GM08714 (cell line): ENCODE data around the gene RHO.

ENCODE experiments used
- H3K4me3 ChIP-seq: fragments of 200-500 bp; sonication (Bioruptor generic); 2 replicates; pipeline ENCODE4 v1.5.1; 2014; ENCODE audit warnings: mild to moderate bottlenecking, low read length, inconsistent platforms
- ZNF274 ChIP-seq: IDR thresholded peaks from 2 replicates; pipeline ENCODE4 v1.6.1; 2012; ENCODE audit warnings: mild to moderate bottlenecking, low read depth, low read length

RHO gene

DNA sequence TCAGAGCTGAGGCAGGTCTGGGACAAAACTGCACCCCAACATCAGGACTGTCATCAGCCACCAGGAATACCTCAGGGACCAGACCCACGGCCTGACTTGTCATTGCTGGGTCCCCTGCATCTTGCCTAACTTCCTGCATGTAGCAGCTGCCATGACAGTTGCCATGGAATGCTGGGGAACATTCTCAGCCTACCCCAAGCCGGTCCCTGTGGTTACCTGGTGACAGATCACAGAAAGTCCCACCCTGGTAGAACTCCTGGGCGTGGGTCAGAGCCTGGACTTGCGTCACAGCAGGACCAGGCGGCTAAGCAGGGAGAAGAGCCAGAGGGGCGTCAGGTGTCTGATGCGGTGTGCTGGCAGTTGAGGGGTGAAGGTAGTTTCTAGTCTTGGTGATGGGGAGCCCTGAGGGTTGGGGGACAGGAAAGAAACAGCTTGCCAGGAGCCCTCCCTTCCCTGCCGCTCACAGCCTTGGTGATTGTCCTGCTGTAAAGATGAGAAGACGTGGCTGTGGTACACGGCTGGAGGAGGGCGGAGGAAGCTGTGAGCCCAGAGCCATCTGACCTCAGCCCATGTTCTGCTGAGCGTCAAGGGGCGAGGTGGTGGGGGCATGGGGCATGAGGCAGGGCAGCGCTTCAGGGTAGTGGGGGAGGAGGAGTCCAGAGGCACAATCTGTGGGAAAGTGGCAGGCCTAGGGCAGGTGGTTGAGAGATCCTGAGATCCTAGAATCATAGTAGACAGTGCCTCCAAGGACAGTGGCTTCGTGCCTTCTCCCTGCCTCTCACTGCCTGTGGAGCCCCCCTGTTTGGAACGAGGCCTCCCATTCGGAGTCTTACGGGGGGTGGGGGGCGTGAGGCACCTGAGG, 19.9 kb downstream of the RHO start:
- H3K4me3 ChIP-seq: no peak overlapping the region
- TF ChIP-seq ZNF274: no peak

DNA sequence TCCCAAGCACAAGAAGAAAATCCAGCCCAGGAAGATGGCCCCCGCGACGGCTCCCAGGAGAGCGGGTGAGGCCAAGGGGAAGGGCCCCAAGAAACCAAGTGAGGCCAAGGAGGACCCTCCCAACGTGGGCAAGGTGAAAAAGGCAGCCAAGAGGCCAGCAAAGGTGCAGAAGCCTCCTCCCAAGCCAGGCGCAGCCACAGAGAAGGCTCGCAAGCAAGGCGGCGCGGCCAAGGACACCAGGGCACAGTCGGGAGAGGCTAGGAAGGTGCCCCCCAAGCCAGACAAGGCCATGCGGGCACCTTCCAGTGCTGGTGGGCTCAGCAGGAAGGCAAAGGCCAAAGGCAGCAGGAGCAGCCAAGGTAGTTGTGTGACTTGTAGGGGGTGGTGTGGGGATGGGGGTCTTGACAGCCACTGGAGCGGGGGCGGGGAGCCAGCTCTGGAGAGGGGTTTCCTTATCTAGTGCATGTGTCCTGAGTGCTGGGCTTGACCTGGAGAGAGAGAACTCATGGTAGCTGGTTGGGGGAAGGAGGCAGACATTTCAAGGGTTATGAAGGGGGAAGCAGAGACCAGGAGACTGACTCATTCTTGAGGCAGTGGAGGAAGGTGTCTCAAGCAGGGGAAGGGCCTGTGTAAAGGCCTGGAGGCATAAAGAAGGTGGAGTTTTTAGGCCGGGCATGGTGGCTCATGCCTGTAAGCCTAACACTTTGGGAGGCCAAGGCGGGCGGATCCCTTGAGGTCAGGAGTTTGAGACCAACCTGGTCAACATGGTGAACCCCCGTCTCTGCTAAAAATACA, 20.8 kb downstream of the RHO start:
- TF ChIP-seq ZNF274: no peak

DNA sequence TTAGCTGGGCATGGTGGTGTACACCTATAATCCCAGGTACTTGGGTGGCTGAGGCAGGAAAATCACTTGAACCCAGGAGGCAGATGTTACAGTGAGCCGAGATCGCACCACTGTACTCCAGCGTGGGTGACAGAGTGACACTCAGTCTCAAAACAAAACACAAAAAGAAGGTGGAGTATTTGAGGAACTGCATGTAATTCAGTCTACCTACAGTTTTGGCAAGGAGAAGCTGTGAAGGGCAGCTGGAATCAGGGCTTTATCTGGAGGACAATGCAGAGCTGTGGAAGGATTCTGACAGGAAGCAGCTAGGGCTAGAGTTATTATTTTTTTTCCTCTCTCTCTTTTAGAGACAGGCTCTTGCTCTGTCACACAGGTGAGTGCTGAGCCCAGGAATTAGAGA, 21.4 kb downstream of the RHO start:
- no peak for TF ChIP-seq ZNF274
- no peak overlapping the region for H3K4me3 ChIP-seq

More for the DNA sequence above, 20.8 kb downstream of the RHO start:
- no peak overlapping the region for H3K4me3 ChIP-seq

DNA sequence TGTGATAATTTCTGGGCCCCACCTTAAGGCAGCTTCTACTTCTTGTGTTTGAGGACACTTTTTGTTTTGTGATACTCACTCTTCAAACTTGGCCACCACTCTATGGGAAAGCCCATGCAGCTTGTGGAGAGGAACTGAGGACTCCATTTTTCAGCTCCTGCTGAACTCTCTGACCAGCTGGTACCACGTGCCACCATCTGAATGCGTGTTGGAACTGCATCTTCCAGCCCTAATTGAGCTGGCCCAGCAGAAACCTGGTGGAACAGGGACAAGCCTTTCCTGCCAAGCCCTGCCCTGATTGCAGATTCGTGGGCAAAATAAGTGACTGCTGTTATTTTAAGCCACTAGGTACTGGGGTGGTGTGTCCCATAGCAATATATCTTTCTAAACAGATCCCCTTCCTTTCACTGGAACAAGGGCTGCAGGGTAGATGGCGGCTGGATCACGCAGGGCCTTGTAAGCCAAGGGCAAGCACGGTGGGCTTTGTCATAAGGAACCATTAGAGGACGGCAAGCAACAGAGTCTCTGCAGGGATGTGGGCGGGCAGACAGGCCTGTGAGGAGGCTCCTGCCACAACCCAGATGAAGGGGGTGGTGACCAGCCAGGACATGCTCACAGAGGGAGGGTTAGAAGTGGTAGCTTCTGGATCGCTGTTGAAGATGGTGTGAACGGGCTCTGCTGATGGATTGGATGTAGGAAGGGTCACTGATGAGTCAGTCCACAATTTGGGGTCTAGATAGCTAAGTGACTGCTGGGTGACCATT, 24.0 kb downstream of the RHO start:
- no peak for TF ChIP-seq ZNF274
- no peak overlapping the region for H3K4me3 ChIP-seq

DNA sequence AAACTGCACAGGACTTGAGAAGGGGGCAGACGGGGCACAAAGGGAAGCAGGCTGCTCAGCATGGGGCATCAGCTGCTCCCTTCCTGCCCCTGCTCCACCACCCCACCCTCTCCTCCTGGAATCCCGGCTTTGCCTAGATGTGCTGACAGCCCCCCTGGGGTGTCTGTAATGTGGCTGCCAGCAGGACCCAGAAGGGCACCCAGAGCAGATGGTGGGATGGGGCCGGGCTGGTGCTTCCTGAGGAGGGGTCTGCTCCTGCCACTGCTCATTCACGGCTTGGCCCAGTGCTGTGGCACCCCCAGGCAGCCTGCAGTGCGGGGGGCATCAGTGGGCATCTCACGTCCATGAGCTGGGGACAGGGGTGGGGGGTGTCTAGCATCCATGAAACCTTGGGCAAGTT, 24.7 kb downstream of the RHO start:
- no peak for TF ChIP-seq ZNF274
- no peak overlapping the region for H3K4me3 ChIP-seq

DNA sequence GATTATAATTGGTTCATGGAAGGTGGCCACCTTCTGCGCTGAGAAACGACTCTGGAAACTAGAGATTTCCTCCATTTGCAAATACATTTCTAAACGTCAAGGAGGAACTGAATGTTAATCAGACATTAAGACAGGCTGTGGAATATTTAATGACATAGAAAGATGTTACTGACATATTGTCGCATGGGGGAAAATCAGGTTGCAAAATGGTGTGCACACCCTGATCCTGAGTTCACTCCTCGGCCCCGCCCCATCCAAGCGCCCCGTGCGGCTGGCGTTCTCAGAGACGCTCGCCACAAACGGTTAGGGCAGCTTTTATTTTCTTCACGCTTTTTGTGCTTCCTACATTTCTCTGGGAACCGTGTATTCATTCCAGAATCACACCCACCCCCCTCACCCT, 25.3 kb downstream of the RHO start:
- TF ChIP-seq ZNF274: no peak
- no peak overlapping the region for H3K4me3 ChIP-seq

DNA sequence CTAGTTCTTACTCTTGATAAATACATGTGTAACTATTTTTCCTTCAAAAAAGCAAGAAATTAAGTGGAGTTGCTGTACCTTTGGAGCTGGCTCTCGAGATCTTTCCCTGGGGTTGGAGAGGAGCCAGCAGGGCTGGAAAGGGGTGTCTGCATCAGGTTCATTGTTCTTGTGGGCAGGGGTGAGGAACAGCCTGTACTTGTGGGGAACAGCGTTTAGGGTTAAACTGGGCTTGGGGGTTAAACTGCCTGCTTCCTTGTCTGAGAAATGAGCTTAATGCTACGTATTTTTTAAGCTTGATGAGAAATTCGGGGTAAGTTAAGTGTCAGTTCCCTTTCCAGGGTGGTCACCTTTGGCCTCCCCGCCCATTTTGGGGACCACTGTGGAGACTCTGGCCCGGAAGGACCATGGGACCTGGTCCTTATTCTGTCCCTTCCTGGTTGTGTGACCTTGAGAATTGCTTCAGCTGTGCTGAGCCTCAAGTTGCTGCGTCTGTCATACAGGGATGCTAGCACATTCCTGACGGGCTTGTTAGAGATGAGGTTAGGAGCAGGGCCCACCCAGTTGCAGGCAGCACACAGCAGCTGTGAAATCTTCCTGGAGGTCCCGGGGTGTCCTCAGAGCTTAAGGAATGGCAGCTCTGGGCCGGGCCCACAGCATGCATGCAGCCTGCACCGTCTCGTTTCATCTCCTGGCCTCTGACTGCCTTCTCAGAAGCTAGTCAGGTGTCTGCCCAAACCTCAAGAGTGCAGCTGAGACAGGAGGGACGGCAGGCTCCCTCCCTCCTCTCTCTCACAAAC, 26.1 kb downstream of the RHO start:
- TF ChIP-seq ZNF274: no peak
- H3K4me3 ChIP-seq: no peak overlapping the region

DNA sequence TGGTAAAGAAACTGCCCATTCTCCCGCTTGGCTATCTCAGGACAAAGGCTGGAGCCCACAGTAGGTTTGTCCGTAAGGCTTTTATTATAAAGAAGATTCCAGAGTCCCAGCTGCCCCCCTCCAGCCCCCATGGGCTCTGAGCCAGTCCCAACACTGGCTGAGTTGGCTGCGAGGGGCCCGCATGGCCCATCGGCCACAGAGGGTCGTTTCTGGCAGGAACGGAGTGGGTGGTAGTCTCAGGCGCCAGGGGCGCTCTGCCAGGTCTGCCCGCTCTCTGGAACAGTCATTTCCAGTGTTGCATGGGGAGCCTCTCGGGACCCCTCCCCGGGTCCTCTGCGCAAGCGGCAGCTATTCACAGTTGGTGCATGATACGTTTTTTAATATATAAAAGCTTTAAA, 26.7 kb downstream of the RHO start:
- no peak overlapping the region for H3K4me3 ChIP-seq
- no peak for TF ChIP-seq ZNF274

DNA sequence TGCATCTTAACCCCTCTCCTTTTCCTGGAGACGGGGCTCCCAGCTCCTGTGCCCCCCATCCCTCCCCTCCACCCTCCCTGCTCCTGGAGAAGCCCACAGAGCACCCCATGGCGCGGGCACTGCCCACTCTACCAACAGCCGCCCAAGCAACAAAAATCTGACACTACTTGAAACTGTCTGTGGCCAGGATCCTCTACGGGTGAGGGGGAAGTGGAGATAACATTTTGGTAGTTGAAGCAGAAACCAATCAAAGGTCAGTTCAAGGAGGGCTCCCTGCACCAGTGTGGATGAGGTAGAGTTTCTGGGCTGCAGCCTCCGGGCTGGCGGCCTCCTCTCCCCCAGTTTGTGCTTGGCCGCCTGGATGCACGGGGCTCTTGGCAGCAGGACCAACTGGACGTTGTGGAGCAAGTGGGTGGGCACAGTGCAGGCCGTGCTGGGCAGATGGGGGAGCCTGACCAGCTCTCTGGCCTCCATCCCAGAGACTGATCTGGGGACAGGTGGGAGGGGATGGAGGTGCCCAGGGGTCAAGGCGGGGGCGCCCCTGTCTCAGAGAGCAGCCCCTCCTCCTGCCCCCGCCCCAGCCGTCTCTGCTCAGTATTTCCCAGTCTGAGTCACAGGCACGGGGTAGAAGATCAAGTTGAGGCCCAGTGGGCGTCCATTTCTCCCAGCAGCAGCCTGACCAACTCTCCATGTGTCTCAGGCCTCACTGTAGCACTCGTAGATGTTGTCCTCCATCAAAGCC, 27.3 kb downstream of the RHO start:
- H3K4me3 ChIP-seq: no peak overlapping the region
- TF ChIP-seq ZNF274: no peak

DNA sequence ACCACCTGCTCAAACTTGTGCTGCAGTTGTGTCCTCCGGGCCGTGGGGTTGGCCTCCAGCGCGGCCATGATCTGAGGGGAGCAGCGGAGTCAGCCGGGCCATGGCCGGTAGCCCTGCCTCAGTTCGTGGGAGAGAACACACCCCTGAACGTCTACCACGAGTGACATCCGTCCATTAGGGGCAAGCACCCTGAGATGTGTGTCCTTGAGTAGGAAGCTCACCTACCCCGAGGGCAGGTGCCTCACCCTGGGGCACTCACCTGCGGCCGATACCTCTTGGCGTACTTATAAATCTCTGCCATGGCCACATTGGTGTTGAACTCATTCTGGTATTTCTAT, 27.9 kb downstream of the RHO start:
- no peak for TF ChIP-seq ZNF274
- no peak overlapping the region for H3K4me3 ChIP-seq

DNA sequence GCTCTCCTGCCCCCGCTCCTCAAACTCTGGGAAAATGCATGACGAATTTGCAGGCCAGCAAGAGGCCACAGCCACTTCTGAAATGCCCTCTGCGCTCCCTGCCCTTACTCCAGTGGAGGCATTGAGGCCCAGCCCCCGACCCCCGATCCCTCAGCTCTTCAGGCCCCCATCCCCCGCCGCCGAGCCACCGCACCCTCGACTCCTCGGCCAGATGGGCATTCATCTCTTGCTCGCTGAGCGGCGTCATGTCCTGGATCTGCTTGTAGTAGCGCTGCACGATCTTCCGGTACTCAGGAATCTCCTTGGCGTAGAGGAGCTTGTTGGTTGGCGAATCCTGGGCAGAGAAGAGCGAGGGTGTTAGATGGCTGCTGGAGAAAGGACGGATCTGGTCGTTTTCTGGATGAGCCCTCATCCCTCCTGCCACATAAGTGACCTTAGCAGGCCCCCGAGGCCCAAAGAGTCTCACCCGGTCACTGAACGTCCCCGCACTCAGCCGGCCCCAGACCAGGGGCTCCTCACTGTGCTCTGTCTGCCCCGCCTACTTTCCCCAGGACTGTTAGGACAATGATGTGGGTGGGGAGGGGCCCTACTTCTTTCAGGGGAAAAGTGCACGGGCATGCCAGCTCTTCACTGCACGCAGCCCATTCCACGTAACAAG, 28.6 kb downstream of the RHO start:
- no peak for TF ChIP-seq ZNF274
- H3K4me3 ChIP-seq: no peak overlapping the region

DNA sequence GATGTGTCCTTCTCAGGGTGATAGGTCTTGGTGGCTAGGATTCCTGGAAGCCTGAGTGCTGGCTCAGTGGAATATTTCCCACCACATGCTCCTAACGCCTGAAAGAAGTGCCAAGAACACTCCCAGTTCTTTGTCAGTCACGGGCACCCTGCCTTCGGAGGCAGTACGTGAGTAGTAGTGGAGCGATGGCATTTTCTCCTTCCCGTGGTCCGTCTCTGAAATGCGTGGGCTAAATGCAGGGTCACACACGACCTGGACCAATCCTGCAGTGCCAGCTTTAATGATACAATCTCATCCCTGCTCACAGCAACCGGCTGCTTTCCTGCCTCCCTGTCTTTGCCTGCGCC, 29.1 kb downstream of the RHO start:
- no peak overlapping the region for H3K4me3 ChIP-seq

More for the DNA sequence above, 29.1 kb downstream of the RHO start:
- TF ChIP-seq ZNF274: no peak
